ENCODE data around the gene TSFM.
"Not testable (repeated sequence)": the region's sequence is repeated elsewhere in the genome, so short reads cannot be mapped to it uniquely, and the experiment has no call there.

TSFM gene

DNA sequence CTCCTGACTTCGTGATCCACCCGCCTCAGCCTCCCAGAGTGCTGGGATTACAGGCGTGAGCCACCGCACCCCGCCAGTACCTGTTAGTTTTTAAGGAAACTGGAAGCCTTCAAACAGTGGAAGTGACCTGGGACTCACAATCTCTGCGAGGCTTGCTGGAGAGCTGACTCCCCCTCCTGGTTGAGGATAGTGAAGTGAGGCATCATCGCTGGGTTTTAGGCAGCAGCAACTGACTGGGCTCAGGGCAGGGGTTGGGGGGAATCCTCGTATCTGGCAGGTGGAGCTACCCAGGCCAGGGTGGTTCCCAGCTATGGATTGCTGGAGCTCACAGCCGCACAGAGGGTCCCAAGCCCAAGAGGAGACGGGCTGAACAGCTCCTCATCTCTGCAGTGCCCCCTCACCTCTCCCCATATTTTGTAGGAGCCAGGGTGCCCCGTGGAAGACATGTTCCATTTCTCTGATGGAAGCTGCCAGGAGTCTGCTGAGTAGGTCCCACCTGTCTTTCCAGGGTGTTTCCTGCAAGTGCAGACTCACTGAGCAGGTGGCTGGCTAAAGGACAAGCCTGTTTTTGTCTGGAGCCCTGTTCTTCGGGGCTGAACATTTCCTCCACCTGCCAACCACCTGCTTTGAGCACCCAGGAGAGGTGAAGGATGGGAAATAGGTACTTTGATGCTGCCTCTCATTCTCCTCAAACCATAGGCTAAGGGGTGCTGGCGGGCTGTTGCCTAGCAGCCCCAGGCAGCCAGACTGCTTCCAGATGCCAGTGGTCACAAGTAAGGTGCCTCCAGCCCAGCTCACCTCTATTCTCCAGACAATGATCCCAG is 32.8 kb downstream of the TSFM start:
- no peak for DNase-seq (ENCODE audit: low read depth, low spot score)

DNA sequence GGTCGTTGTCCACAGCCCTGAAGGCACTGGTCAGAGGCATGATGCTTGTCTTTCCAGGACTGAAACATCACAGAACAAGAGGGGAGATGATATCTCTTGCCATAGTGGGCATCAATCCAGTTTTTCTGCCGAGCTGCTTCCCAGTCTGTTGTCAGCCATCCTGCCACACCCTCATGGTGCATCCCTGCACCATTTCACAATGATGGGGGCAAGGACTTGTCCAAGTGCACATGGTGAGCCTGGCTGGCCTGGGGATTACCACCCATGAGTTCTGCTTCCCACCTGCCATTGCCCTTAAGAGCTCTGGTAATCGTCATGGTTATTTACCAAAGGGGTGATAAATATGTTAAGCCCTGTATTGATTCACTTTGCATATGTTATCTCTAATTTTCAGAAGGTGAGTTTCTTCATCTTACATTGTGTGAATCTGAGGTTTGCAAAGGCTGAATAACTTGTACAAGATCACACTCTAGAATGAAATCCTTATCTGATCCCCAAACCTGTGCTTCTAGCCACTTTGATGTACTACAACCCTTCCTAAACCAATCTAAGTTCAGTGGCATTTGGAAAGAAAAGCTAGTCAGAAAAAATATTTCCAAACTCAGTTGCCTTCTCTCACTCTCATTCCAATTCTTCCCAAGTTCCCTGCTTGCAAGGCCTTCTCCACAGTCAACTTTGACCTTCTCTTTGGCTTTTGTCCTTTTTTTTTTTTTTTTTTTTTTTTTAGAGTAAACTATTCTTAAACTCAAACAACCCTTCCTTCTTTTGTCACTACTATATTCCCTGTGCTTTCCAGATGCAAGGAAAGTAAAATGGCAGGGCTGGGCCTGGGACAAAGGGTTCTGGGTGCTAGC is 33.6 kb downstream of the TSFM start:
- no peak for DNase-seq (ENCODE audit: low read depth, low spot score)

- DNase-seq (ENCODE audit: low read depth, low spot score): no peak
Observed at GRCh38 chr12:57816855-57817151, 34.2 kb downstream of the TSFM start.

DNA sequence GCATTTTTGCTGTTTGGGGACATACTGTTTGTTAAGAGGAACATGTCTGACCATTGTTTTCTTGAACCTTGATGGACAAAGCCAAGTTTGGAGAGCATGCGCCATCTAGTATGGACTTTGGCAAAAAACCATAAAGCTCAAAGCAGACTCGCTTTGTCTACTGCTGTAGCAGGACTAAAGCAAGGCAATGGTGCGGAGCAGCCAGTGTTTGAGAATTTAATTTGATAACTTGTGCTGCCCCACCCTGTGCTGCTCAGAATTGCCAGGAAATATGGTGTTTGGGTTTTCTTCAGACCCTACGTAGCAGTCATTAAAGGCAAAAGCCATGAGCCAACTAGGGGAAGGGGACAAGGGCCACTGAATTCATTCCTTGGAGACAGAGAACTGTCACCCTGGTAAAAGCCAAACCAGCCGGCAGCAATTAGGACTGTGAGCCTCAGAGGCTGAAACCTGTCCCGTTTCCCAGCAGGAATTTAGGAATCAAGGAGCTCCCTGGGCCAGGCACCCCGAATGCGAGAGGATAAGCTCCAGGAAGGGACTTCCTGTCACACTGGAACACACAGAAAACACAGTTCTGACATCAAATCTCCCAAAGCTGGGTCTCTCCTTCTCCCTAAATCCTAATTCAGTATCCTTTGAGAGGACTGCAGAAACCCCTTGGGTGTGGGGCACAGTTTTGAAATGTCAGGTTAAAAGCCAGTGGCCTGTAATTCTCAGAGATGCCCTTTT is 34.8 kb downstream of the TSFM start:
- DNase-seq (ENCODE audit: low read depth, low spot score): no peak

DNA sequence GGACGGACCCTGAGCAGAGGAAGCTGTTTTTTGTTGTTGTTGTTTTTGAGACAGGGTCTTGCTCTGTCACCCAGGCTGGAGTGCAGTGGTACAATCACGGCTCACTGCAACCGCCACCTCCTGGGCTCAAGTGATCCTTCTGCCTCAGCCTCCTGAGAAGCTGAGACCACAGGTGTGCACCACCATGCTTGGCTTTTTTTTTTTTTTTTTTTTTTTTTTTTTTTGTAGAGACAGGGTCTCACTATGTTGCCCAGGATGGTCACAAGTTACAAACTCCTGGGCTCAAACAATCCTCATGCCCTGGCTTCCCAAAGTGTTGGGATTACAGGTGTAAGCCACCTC is 35.4 kb downstream of the TSFM start:
- DNase-seq (ENCODE audit: low read depth, low spot score): not testable (repeated sequence)

- not testable (repeated sequence) for DNase-seq (ENCODE audit: low read depth, low spot score)
Observed at GRCh38 chr12:57820119-57820518, 37.5 kb downstream of the TSFM start.

DNA sequence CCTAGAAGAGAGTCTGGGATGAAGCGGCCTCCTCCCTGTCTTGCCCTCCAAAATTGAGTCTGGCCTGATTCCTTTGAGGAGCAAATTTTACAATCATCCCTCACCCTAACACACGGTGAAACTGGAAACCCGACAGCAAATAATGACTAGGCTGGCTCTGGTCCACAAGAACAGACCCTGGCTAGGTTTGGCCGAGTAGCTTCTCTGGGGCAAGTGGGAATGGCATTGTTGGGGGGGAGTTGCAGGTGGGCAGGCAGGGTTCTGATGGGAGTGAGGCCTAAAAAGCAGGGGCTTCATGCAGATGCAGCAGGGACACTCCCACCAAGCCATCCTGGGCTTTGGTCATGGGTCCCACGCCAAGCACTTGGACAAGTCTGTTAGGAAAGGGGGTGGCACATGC is 38.4 kb downstream of the TSFM start:
- not testable (repeated sequence) for DNase-seq (ENCODE audit: low read depth, low spot score)

DNA sequence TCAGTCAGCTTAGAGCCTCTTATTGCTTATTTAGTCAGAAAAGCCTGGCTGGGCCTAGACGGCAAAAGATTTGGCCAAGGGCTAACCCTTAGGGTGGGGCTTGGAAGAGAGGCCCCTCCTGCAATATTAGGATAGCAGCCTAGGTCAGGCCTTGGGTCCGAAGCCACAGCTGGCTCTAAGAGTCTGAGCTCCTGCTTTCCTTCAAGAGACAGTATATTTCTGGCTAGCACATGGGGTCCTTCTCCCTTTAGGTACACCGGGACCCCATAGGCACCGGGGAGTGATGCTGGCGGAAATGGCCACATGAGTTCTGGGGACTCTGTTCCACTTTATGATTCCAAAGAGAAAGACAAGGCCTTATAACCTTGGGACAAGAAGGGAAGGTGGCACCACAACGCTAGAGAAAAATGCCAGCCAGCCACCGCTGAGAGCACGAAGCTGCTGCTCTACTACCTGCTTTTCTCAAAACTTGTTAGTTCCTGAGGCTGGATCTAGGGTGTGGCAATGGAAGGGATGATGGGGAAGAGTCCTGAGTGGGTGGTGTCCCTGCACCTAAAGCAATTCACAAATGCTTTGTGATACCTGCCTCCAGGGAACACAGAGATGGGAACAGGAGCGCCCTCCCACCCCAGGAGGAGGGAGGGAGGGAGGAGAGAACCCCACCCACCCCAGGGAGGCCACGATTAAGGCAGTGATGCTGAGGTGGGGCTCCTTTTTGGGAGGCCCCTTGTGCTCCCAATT is 39.1 kb downstream of the TSFM start:
- no peak for DNase-seq (ENCODE audit: low read depth, low spot score)

- no peak for DNase-seq (ENCODE audit: low read depth, low spot score)
Observed at GRCh38 chr12:57822392-57823130, 40.0 kb downstream of the TSFM start.

DNA sequence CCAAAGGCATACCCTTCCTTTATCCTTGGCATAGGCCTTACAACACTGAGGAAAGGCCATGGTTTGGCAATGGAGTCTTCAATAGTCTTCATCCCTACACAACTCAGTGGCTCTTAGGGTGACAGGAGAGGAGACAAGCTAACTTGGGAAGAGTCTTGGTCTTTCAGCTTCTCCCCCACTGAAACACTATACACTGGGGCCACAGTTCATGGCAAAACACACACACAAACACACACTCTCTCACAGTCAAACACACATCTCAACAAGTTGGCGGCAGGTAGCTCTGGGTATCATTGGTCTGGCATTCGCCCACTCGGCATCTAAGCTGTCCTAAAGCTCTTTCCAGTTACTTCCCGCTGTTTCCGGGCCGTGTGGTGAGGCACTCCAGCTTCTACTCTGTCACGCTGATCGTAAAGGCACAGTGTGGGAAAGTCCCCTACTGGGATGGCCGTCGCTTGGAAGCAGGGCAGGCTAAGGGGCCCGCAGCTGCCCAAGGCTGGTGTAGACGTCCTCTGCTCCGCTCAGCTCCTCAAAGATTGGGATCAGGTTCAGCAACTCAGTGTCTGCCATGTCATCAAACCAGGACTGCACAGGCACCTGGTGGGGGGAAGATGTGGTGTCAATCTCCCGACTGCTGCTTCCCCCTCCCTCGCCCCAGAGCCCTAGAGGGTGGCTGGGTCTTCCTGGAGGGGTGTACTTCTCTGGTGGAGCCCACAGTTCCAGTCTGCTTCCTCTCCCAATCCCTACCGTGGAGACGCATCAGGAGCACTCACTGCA is 40.7 kb downstream of the TSFM start:
- no peak for DNase-seq (ENCODE audit: low read depth, low spot score)

GRCh38 chr12:57823908-57824640 is 41.5 kb downstream of the TSFM start:
- DNase-seq (ENCODE audit: low read depth, low spot score): no peak

GRCh38 chr12:57825451-57825850 is 42.9 kb downstream of the TSFM start:
- no peak for DNase-seq (ENCODE audit: low read depth, low spot score)

GRCh38 chr12:57826400-57826799 is 43.8 kb downstream of the TSFM start:
- DNase-seq (ENCODE audit: low read depth, low spot score): no peak

GRCh38 chr12:57826966-57827365 is 44.4 kb downstream of the TSFM start:
- no peak for DNase-seq (ENCODE audit: low read depth, low spot score)

- no peak for DNase-seq (ENCODE audit: low read depth, low spot score)
Observed at GRCh38 chr12:57829025-57829777, 46.6 kb downstream of the TSFM start.

DNA sequence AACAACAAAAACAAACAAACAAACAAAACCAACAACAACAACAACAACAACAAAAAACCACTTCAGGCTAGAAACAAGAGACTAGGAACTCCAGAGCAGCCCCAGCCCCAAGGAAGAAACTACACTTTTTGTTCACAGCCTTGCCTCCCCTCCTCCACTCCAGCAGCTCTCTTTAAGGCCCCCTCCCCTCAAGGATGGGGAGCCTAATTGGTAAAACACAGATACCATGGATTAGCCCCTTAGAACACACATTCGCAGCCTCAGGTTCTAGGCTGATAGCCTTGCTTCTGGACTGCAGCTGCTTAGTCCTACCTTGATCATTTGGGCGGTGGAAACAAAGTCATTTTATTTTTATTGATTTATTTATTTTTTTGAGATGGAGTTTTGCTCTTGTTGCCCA is 47.8 kb downstream of the TSFM start:
- DNase-seq (ENCODE audit: low read depth, low spot score): no peak

GRCh38 chr12:57832966-57833365 is 50.4 kb downstream of the TSFM start:
- no peak for DNase-seq (ENCODE audit: low read depth, low spot score)

GRCh38 chr12:57833672-57834071 is 51.1 kb downstream of the TSFM start:
- DNase-seq (ENCODE audit: low read depth, low spot score): no peak

Measured in brain pericyte (primary cell).